HG03439 (cell line): ENCODE results near the gene HLA-DQA2.
"Not testable (repeated sequence)": the region's sequence is repeated elsewhere in the genome, so short reads cannot be mapped to it uniquely, and the experiment has no call there.

Experiments
- ATAC-seq: cut with Tn5 transposase; IDR thresholded peaks from one replicate; pipeline ENCODE4 v1.9.1; 2021; ENCODE audit warnings: mild to moderate bottlenecking, moderate library complexity; ENCODE audit not compliant: unreplicated experiment

HLA-DQA2 gene

GRCh38 chr6:32775071-32775470, 33.9 kb downstream of the HLA-DQA2 start:
- ATAC-seq: no peak

GRCh38 chr6:32779036-32779435, 37.8 kb downstream of the HLA-DQA2 start:
- no peak for ATAC-seq

DNA sequence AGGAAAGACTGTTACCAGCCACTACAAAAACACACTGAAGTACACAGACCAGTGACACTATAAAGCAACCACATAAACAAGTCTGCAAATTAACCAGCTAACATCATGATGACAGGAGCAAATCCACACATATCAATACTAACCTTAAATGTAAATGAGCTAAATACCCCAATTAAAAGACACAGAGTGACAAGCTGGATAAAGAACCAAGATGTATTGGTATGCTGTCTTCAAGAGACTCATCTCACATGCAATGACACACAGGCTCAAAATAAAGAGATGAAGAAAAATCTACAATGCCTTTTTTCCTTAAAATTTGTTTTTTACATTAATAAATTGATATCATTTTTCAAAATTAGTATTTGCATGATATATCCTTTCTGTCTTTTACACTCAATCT, 41.7 kb downstream of the HLA-DQA2 start:
- ATAC-seq: not testable (repeated sequence)

DNA sequence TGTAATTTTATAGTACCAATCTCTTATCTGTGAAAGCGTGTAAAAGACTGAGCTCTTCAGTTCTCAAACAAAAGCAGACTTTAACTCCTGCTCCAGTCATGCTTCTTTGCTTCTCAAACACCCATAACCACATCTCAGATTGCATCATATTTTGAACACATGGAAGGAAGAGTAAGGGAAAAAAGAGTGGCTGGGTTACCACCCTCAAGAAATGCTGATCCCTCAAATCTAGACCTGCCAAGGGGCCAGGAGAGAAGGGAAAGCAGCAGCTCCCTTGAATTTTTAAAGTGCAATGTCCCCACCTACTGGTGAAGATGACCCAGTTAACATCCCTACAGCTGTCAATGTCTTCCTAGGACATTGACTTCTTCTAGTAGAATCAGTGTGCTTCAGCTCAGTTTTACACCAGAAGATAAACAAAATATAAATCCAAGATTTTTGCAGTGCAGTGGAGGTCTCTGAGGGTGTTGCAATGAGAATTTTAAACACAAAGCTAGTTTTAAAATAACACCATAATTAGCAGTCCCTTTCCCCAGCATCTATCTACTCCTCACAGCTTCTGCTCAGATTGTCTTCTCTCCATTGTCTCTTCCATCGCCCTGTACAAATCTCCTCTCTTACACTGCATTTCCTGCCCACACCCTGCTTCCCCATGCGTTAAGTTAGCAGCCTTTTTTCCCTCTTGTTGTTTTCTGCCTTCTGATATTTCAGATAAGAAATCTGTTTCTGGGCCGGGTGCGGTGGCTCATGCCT, 44.8 kb downstream of the HLA-DQA2 start:
- ATAC-seq: no peak

GRCh38 chr6:32790306-32790705, 49.1 kb downstream of the HLA-DQA2 start:
- ATAC-seq: no peak

DNA sequence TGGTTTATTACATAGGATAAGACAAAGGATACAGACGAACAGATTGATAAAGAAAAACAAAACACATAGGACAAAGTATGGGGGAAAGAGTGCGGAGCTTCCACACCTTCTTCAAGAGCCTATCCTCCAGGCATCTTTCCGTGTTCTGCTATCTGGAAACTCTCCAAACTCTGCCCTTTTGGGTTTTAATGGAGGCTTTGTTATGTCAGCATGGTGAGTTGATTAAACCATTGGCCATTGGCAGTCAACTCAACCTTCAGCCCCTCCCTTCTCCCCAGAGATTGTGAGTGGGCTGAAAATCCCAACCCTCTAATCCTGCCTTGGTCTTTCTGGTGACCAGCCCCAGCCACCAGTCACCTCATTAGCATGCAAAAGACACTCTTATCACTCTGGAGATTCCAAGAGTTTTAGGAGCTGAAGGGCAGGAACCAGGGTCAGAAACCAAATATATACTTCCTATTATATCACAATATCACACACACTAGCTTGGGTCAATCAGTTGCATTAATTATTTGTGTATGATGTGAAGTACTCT, 51.8 kb downstream of the HLA-DQA2 start:
- ATAC-seq: no peak

- ATAC-seq: no peak
Measured at GRCh38 chr6:32794510-32794909, 53.3 kb downstream of the HLA-DQA2 start.
